ENCODE results near the gene SLC25A21. TPM values are rescaled to one million over a fixed set of nuclear protein-coding genes. Genes with fewer than 3 reads are reported as not detected.
A peak's percentile ranks its signal among the peaks of the same experiment; 100 is the strongest.
"Not testable (repeated sequence)": the region's sequence is repeated elsewhere in the genome, so short reads cannot be mapped to it uniquely, and the experiment has no call there.

SLC25A21 gene
- not detected for polyA plus RNA-seq (ENCODE audit: low read depth in 6 of 6)

GRCh38 chr14:37172024-37172869 lies at the start of gene SLC25A21:
SLC25A21 (minus strand) TSS chr14:37172606.
- ATAC-seq (ENCODE audit: low read depth in 2 of 2) = no peak
- Mint-ChIP-seq H3K4me1 (peaks cover 0 to 7% (median 0%) of the 10 kb centered on the region in 3 donors), H3K36me3 (no peaks in the 10 kb centered on the region), H3K9me3 (peaks cover 0 to 6% (median 3%) of the 10 kb centered on the region in 7 donors), H3K4me3 (peak within 1 kb of the TSS in 1 of 8 donors; percentile 25), H3K27me3 (peaks cover 0 to 13% (median 12%) of the 10 kb centered on the region in 3 donors), H3K27ac (no peak within 1 kb of the TSS)
- DNase-seq = no peak

- Mint-ChIP-seq H3K9me3 (peaks cover 5 to 21% (median 15%) of the 10 kb centered on the region in 7 donors), H3K4me3 (peak overlapping the region in 1 of 8 donors; percentile 23), H3K36me3 (peaks cover 0 to 7% of the 10 kb centered on the region in 2 donors), H3K27me3 (no peaks in the 10 kb centered on the region), H3K4me1 (no peaks in the 10 kb centered on the region), H3K27ac (no peak overlapping the region)
- ATAC-seq (ENCODE audit: low read depth in 2 of 2) = no peak
- DNase-seq = no peak
These were observed 48.7 kb upstream of the SLC25A21 start for GRCh38 chr14:37221073-37221472.

- H3K4me3 Mint-ChIP-seq = no peak overlapping the region
These were observed 42.9 kb upstream of the SLC25A21 start for GRCh38 chr14:37215345-37215744.

GRCh38 chr14:37213016-37213415 lies 40.6 kb upstream of the SLC25A21 start:
- Mint-ChIP-seq H3K27me3 (no peaks in the 10 kb centered on the region), H3K9me3 (peaks cover 5 to 16% (median 9%) of the 10 kb centered on the region in 7 donors), H3K36me3 (no peaks in the 10 kb centered on the region), H3K27ac (no peak overlapping the region), H3K4me3 (no peak overlapping the region), H3K4me1 (no peaks in the 10 kb centered on the region)
- DNase-seq = no peak
- ATAC-seq (ENCODE audit: low read depth in 2 of 2) = no peak

More at GRCh38 chr14:37215345-37215744, 42.9 kb upstream of the SLC25A21 start:
- H3K36me3 Mint-ChIP-seq = no peaks in the 10 kb centered on the region
- DNase-seq (no peak), ATAC-seq (ENCODE audit: low read depth in 2 of 2) (no peak)
- H3K27me3 Mint-ChIP-seq = no peaks in the 10 kb centered on the region
- no peaks in the 10 kb centered on the region for H3K4me1 Mint-ChIP-seq
- H3K27ac Mint-ChIP-seq = no peak overlapping the region
- H3K9me3 Mint-ChIP-seq = peaks cover 5 to 12% (median 8%) of the 10 kb centered on the region in 7 donors

DNA sequence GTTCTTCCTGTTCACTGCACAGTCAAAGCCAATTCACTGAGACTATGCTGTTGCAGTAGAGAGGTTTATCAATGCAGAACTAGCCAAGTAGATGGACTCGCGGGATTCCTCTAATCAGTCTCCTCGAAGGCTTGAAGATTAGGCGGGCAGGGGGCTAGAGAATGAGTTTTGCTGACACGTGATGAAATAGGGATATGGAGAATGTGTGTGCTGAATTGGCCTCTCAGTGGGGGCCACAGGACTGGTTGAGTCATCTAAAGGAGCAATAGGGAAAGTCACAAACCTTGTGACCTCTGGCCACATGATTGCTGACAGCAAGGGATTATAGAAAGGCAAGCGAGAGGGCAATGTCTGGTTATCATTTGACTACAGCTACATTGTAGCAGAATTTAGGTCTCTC lies 38.0 kb upstream of the SLC25A21 start:
- Mint-ChIP-seq H3K27me3 (no peaks in the 10 kb centered on the region), H3K9me3 (peaks cover 8 to 27% (median 21%) of the 10 kb centered on the region in 7 donors), H3K27ac (no peak overlapping the region), H3K4me1 (no peaks in the 10 kb centered on the region), H3K4me3 (no peak overlapping the region), H3K36me3 (no peaks in the 10 kb centered on the region)
- DNase-seq (no peak), ATAC-seq (ENCODE audit: low read depth in 2 of 2) (no peak)

GRCh38 chr14:37209617-37210016 lies 37.2 kb upstream of the SLC25A21 start:
- not testable (repeated sequence) for H3K36me3 Mint-ChIP-seq; H3K27me3 Mint-ChIP-seq; H3K4me1 Mint-ChIP-seq; ATAC-seq (ENCODE audit: low read depth in 2 of 2); H3K27ac Mint-ChIP-seq; DNase-seq; H3K4me3 Mint-ChIP-seq
- peaks cover 8 to 28% (median 23%) of the 10 kb centered on the region in 7 donors for H3K9me3 Mint-ChIP-seq

DNA sequence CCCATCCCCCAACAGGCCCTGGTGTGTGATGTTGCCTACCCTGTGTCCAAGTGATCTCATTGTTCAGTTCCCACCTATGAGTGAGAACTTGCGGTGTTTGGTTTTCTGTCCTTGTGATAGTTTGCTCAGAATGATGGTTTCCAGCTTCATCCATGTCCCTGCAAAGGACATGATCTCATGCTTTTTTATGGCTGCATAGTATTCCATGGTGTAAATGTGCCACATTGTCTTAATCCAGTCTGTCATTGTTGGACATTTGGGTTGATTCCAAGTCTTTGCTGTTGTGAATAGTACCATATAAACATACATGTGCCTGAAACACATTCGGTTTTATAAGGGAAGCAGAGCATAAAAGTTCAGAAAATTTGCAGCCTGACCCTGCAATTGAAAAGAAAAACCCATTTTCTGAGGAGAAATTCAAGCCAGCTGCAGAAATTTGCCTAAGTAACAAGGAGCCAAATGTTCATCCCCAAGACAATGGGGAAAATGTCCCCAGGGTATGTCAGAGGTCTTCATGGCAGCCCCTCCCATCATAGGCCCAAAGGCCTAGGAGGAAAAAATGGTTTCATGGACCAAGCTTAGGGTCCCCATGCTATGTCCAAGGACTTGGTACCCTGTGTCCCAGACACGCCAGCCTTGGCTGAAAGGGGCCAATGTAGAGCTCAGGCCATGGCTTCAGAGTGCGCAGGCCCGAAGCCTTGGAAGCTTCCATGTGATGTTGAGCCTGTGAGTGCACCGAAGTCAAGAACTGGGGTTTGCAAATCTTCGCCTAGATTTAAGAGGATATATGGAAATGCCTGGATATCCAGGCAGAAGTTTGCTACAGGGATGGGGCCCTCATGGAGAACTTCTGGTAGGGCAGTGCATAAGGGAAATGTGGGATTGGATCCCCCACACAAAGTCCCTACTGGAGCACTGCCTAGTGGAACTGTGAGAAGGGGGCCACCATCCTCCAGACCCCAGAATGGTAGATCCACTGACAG lies 33.5 kb upstream of the SLC25A21 start:
- H3K4me1 Mint-ChIP-seq; DNase-seq; H3K4me3 Mint-ChIP-seq; H3K27ac Mint-ChIP-seq; H3K36me3 Mint-ChIP-seq; ATAC-seq (ENCODE audit: low read depth in 2 of 2); H3K27me3 Mint-ChIP-seq: not testable (repeated sequence)
- H3K9me3 Mint-ChIP-seq = peaks cover 6 to 34% (median 20%) of the 10 kb centered on the region in 7 donors

DNA sequence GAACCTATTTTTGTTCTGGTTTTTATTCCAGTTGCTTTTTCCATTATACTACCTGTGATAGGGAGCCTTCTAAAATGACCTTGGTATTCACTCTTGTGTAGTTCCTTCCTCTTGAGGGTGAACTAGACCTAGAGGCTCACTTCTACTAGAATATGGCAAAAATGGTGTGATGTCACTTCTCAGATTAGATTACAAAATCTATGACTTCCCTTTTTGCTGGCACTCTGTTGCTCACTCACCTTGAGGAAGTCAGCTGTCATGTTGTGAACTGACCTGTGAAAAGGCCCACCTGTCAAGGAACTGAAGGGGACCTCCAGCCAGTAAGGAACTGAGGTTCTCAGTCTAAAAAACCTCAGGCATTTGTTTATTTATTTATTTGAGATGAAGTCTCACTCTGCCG lies 31.0 kb upstream of the SLC25A21 start:
- no peak for DNase-seq
- Mint-ChIP-seq H3K27me3 (peaks cover 0 to 7% (median 5%) of the 10 kb centered on the region in 3 donors), H3K27ac (no peak overlapping the region), H3K4me3 (peak overlapping the region in 1 of 8 donors; percentile 10), H3K9me3 (peaks cover 4 to 34% (median 20%) of the 10 kb centered on the region in 7 donors), H3K36me3 (no peaks in the 10 kb centered on the region), H3K4me1 (peaks cover 0 to 1% (median under 1%) of the 10 kb centered on the region in 3 donors)
- no peak for ATAC-seq (ENCODE audit: low read depth in 2 of 2)

GRCh38 chr14:37202812-37203211 lies 30.4 kb upstream of the SLC25A21 start:
- Mint-ChIP-seq H3K27me3 (peaks cover 0 to 14% (median 11%) of the 10 kb centered on the region in 3 donors), H3K36me3 (no peaks in the 10 kb centered on the region), H3K27ac (no peak overlapping the region), H3K4me1 (peaks cover 3 to 7% (median 6%) of the 10 kb centered on the region in 3 donors), H3K4me3 (no peak overlapping the region), H3K9me3 (peaks cover 4 to 34% (median 20%) of the 10 kb centered on the region in 7 donors)
- DNase-seq (no peak), ATAC-seq (ENCODE audit: low read depth in 2 of 2) (no peak)

GRCh38 chr14:37202265-37202664 lies 29.9 kb upstream of the SLC25A21 start:
- Mint-ChIP-seq H3K4me3 (no peak overlapping the region), H3K36me3 (no peaks in the 10 kb centered on the region), H3K9me3 (peaks cover 4 to 37% (median 20%) of the 10 kb centered on the region in 7 donors), H3K27me3 (peaks cover 3 to 19% (median 17%) of the 10 kb centered on the region in 3 donors), H3K4me1 (peaks cover 7 to 12% (median 10%) of the 10 kb centered on the region in 3 donors), H3K27ac (no peak overlapping the region)
- ATAC-seq (ENCODE audit: low read depth in 2 of 2) (no peak), DNase-seq (no peak)

- Mint-ChIP-seq H3K27me3 (peaks cover 3 to 24% (median 20%) of the 10 kb centered on the region in 3 donors), H3K27ac (no peak overlapping the region), H3K9me3 (peaks cover under 1 to 33% (median 16%) of the 10 kb centered on the region in 7 donors), H3K36me3 (no peaks in the 10 kb centered on the region), H3K4me1 (peaks cover 9 to 14% (median 13%) of the 10 kb centered on the region in 3 donors), H3K4me3 (no peak overlapping the region)
- DNase-seq = no peak
- no peak for ATAC-seq (ENCODE audit: low read depth in 2 of 2)
These were observed 29.3 kb upstream of the SLC25A21 start for GRCh38 chr14:37201724-37202123.

DNA sequence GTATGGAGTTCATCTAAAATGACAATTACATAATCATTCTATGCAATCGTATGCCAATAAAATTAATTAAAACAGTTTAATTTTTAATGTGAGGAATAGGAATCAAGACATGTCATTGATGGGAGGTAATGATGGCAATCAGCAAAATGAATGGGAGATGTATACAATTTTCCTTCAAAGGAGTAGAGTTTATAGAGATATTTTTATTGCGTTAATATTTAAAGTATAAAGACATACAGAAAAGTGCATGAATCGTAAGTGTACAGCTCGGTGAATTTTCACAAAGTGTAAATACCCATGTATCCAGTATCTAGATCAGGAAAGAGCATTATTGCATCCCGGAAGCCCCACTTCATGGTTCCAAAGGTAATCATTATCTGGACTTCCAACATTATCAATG lies 26.5 kb upstream of the SLC25A21 start:
- H3K9me3 Mint-ChIP-seq = peaks cover 0 to 7% (median 2%) of the 10 kb centered on the region in 7 donors

DNA sequence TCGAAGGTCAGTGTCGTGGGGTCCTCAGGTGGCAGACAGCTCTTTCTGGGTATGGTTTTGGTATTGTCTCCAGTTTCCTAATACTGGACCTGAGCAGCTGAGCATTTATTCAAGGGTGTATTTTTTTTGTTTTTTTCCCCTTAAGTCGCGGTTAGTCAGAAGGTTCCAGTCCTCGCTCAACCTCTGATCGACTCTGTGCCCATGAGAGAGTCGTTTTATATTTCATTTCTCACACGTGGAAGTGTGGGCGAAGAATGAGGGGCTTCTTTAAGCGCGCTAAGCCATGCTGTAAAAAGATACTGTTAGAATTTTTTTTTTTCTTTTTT lies 25.8 kb upstream of the SLC25A21 start:
- Mint-ChIP-seq H3K4me3 (peak overlapping the region in 5 of 8 donors; percentile 35 to 80 (median 67)), H3K9me3 (peaks cover 0 to 7% (median 2%) of the 10 kb centered on the region in 7 donors), H3K27me3 (peaks cover 8 to 33% (median 28%) of the 10 kb centered on the region in 3 donors), H3K36me3 (no peaks in the 10 kb centered on the region), H3K4me1 (peaks cover 9 to 14% (median 13%) of the 10 kb centered on the region in 3 donors), H3K27ac (no peak overlapping the region)
- no peak for ATAC-seq (ENCODE audit: low read depth in 2 of 2)
- DNase-seq = no peak

More for the DNA sequence above, 26.5 kb upstream of the SLC25A21 start:
- peaks cover 8 to 33% (median 28%) of the 10 kb centered on the region in 3 donors for H3K27me3 Mint-ChIP-seq
- H3K36me3 Mint-ChIP-seq = no peaks in the 10 kb centered on the region
- peaks cover 9 to 14% (median 13%) of the 10 kb centered on the region in 3 donors for H3K4me1 Mint-ChIP-seq
- peak overlapping the region in 3 of 8 donors; percentile 0 to 68 (median 63) for H3K4me3 Mint-ChIP-seq
- no peak for ATAC-seq (ENCODE audit: low read depth in 2 of 2)
- no peak overlapping the region for H3K27ac Mint-ChIP-seq
- DNase-seq = no peak

Measured in naive B cell (primary cell).